Stomach (tissue), 9 donors: ENCODE data around the gene LOXHD1. TPM values are rescaled to one million over a fixed set of nuclear protein-coding genes. Genes with fewer than 3 reads are reported as not detected.

Source experiments
- DNase-seq, 2 donors: peaks; one replicate each; pipeline versions ENCODE4 v3.0.0 to v3.0.0-alpha.2; 2013 to 2019
- H3K27ac ChIP-seq, 5 donors: fragments of 200-600 bp in 4 of 5; sonication (generic) in 4 of 5; one replicate each; pipeline ENCODE4 v1.5.1; 2013 to 2019; ENCODE audit warnings: mild to moderate bottlenecking in 1 of 5, moderate library complexity in 1 of 5
- H3K27me3 ChIP-seq, 3 donors: fragments of 200-600 bp; sonication (generic); one replicate each; pipeline ENCODE4 v1.5.1; 2017 to 2019; ENCODE audit warnings: mixed run types in 1 of 3
- H3K36me3 ChIP-seq, 4 donors: fragments of 200-600 bp; sonication (generic); 1 replicate in 3 of 4; 2 replicates in 1 of 4; pipeline ENCODE4 v1.5.1; 2016 to 2019
- H3K4me1 ChIP-seq, 4 donors: fragments of 200-600 bp; sonication (generic); one replicate each; pipeline ENCODE4 v1.5.1; 2016 to 2019
- H3K4me3 ChIP-seq, 4 donors: fragments of 200-600 bp; sonication (generic) in 3 of 4; one replicate each; pipeline ENCODE4 v1.5.1; 2016 to 2019; ENCODE audit warnings: mild to moderate bottlenecking in 1 of 4
- H3K9me3 ChIP-seq, 4 donors: fragments of 200-600 bp; sonication (generic); one replicate each; pipeline ENCODE4 v1.5.1; 2016 to 2019
- EP300 ChIP-seq: sonication (generic); formaldehyde crosslinking; IDR thresholded peaks from one replicate; pipeline ENCODE4 v1.6.1; 2017; ENCODE audit warnings: antibody characterized with exemption
- POLR2A ChIP-seq, 4 donors: fragments of 450-650 bp; IDR thresholded peaks; one replicate each; pipeline ENCODE4 v1.6.1; 2016; ENCODE audit warnings: antibody characterized with exemption in 4 of 4, control low read depth in 2 of 4, mild to moderate bottlenecking in 1 of 4, moderate library complexity in 1 of 4
- POLR2AphosphoS5 ChIP-seq, 3 donors: sonication (generic); formaldehyde crosslinking; IDR thresholded peaks; one replicate each; pipeline ENCODE4 v1.6.1; 2016; ENCODE audit warnings: antibody characterized with exemption in 3 of 3
- WGBS, 5 donors: extraction: QIAGEN DNeasy Blood & Tissue Kit in 3 of 5; methylation state at CpG; one replicate each; pipeline versions ENCODE4 v1.1.5 to v1.1.7; 2013 to 2018; 5-methylcytosine and 5-hydroxymethylcytosine counted together
- intact Hi-C: fragments of 100-400 bp; cut with DNase I; formaldehyde crosslinking; loops from one replicate; pipeline ENCODE4 v1.15.1; 2023; ENCODE audit warnings: low total_unique reads
- polyA plus RNA-seq, 3 donors: library from polyadenylated mRNA; stranded (reverse); fragments of 200-250 nt; gene quantifications; one replicate each; pipeline ENCODE4 v1.2.3, GENCODE V29; 2013
- total RNA-seq, 5 donors: library from RNA; depleted of rRNA; stranded (reverse); fragments of >200 nt; gene quantifications; one replicate each; pipeline versions ENCODE4 v1.1.0 to v1.2.3, GENCODE V29; 2014 to 2016
- TF ChIP-seq, protein P1 (sequence below), 7 experiments: fragments of 450-650 bp in 4 of 7; fragments of 200-600 bp in 3 of 7; sonication (generic) in 3 of 7; IDR thresholded peaks; one replicate each; pipeline ENCODE4 v1.5.1; 2016 to 2019; ENCODE audit warnings: antibody characterized with exemption in 7 of 7, control low read depth in 2 of 7, mild to moderate bottlenecking in 1 of 7
- donor health status: healthy with polysubstance abuse.
- donor health status: Bipolar disorder and iron deficiency.
- donor health status: healthy.

Gene LOXHD1
- total and polyA plus RNA-seq, 8 donors: 0.03 to 1.3 (median 0.29) TPM; not detected in 4

DNA sequence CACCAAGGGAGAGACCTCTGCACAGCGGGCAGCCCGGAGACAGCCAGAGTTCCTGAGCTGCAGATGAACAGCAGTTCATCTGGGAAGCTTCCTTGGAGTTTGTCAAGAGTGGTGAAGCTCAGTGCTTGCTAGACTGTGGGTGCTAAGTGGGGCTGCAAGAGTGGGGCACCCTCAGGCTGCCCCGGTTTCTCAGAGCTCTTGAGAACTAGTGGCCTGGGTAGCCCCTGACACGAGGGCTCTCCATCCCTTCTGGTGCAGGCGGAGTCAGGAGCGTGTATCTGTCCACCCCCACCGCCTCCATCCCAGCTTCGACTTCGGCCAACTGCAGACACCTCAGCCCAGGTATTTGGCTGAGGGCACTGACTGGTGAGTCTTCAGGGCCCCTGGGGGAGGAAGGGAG, 222.0 kb downstream of the LOXHD1 start:
- Histone ChIP-seq H3K27ac (no peak overlapping the region), H3K9me3 (no peaks in the 10 kb centered on the region), H3K36me3 (no peaks in the 10 kb centered on the region), H3K4me3 (no peak overlapping the region), H3K4me1 (no peaks in the 10 kb centered on the region), H3K27me3 (peaks cover 0 to 10% (median 0%) of the 10 kb centered on the region in 3 donors)
- 82 to 90% (median 89%) methylated on average over 9 of the region's 9 CpGs for WGBS, 5 donors
- intact Hi-C loops: no loop called here
- no peak for DNase-seq
- TF ChIP-seq, protein P1, sequence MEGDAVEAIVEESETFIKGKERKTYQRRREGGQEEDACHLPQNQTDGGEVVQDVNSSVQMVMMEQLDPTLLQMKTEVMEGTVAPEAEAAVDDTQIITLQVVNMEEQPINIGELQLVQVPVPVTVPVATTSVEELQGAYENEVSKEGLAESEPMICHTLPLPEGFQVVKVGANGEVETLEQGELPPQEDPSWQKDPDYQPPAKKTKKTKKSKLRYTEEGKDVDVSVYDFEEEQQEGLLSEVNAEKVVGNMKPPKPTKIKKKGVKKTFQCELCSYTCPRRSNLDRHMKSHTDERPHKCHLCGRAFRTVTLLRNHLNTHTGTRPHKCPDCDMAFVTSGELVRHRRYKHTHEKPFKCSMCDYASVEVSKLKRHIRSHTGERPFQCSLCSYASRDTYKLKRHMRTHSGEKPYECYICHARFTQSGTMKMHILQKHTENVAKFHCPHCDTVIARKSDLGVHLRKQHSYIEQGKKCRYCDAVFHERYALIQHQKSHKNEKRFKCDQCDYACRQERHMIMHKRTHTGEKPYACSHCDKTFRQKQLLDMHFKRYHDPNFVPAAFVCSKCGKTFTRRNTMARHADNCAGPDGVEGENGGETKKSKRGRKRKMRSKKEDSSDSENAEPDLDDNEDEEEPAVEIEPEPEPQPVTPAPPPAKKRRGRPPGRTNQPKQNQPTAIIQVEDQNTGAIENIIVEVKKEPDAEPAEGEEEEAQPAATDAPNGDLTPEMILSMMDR (IDR thresholded peaks at IDR 0.05): no peak
- TF ChIP-seq EP300 (no peak), POLR2AphosphoS5 (IDR thresholded peaks at IDR 0.05) (no peak), POLR2A (IDR thresholded peaks at IDR 0.05) (no peak)

DNA sequence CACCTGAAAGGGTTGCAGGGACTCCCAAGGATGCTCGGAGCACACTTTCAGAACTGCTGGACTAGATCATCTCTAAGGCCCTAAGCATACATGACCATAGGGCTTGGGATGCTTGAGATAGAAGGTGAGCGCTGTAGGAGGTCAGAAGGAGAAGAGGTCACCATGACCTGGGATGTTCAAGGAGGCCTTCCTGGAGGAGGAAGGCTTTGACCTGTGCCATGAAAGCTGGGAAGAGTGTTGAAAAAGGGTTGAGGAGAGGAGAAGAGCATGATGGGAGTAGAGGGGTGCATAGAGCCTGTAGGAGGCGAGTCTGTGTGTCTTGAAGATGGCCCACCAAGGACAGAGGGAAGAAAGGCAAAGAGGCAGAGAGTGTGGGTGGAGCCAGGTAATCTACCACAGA, 222.4 kb downstream of the LOXHD1 start:
- Histone ChIP-seq H3K4me1 (no peaks in the 10 kb centered on the region), H3K4me3 (no peak overlapping the region), H3K27me3 (peaks cover 0 to 10% (median 0%) of the 10 kb centered on the region in 3 donors), H3K36me3 (no peaks in the 10 kb centered on the region), H3K9me3 (no peaks in the 10 kb centered on the region), H3K27ac (no peak overlapping the region)
- TF ChIP-seq, protein P1 (IDR thresholded peaks at IDR 0.05): no peak
- no peak for TF ChIP-seq POLR2AphosphoS5 (IDR thresholded peaks at IDR 0.05)
- TF ChIP-seq POLR2A (IDR thresholded peaks at IDR 0.05): no peak
- TF ChIP-seq EP300: no peak
- intact Hi-C loops: no loop called here
- WGBS, 5 donors: 82 to 94% (median 91%) methylated on average over 3 of the region's 3 CpGs
- no peak for DNase-seq

DNA sequence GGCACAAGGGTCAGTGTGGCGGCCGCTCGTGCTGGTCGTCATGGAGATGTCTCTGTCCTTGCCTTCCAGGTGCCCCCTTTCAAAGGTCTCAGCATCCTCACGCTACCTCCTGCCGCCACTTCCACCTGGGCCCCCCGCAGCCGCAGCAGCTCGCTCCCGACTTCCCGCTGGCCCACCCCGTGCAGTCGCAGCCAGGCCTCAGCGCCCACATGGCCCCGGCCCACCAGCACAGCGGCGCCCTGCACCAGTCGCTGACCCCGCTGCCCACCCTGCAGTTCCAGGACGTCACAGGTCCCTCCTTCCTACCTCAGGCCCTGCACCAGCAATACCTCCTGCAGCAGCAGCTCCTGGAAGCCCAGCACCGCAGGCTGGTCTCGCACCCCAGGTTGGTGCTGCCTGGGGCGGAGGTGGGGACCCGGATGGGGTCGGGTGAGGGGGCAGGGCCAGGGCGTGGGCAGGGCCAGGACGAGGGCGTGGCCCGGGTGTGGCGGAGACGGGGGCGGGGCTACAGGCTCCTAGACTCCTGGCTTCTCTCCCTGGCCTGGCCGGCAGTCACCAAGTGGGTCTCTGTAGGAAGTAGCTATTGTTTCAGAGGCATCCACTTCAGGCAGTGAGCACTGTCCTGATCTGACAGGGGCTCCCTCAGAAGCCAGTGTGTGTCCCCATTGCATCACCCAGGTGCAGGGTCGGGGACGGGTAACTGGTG, 223.7 kb downstream of the LOXHD1 start:
- intact Hi-C loops: no loop called here
- no peak overlapping the region for H3K27ac ChIP-seq
- no peak for DNase-seq
- no peaks in the 10 kb centered on the region for H3K9me3 ChIP-seq
- no peak overlapping the region for H3K4me3 ChIP-seq
- H3K4me1 ChIP-seq: no peaks in the 10 kb centered on the region
- H3K27me3 ChIP-seq: peaks cover 0 to 10% (median 0%) of the 10 kb centered on the region in 3 donors
- no peaks in the 10 kb centered on the region for H3K36me3 ChIP-seq
- TF ChIP-seq EP300: no peak
- TF ChIP-seq, protein P1 (IDR thresholded peaks at IDR 0.05): no peak
- TF ChIP-seq POLR2AphosphoS5 (IDR thresholded peaks at IDR 0.05): no peak
- TF ChIP-seq POLR2A (IDR thresholded peaks at IDR 0.05): no peak
- 62 to 75% (median 66%) methylated on average over 21 to 35 of the region's 35 CpGs for WGBS, 5 donors

DNA sequence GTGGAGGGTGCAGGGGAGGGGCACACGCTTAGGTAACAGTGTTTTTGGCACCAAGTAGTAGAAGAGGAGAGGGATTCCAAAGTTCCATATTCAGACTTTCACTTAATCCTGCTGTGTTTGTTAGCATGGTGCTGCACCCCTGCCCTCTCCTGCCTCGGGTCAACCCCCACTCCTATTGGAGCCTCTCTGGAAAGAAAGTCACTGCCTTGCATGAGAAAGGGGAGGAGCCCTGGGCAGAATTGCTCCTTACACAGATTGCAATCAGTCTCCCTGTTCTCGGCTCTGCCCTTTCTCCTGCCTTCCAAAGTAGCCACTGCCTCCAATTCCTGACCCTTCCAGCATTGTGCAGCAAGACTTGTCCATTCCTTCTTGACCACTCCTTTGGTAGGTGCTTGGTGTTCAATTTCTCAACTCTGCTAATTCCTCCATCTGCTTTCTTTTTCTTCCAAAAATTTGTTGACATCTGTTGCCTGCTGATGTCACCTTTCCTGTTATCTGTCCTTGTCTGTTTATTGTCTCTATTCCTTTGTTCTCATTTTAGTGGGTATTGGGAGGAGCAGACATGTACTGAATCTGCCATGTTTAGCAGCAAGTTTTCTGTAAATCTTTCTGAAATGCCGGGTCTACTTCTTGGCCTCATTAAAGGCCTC, 225.4 kb downstream of the LOXHD1 start:
- Histone ChIP-seq H3K4me1 (no peaks in the 10 kb centered on the region), H3K27ac (no peak overlapping the region), H3K27me3 (peaks cover 0 to 10% (median 0%) of the 10 kb centered on the region in 3 donors), H3K4me3 (no peak overlapping the region), H3K9me3 (no peaks in the 10 kb centered on the region), H3K36me3 (no peaks in the 10 kb centered on the region)
- TF ChIP-seq POLR2A (IDR thresholded peaks at IDR 0.05): no peak
- no peak for TF ChIP-seq EP300
- TF ChIP-seq POLR2AphosphoS5 (IDR thresholded peaks at IDR 0.05): no peak
- TF ChIP-seq, protein P1 (IDR thresholded peaks at IDR 0.05): no peak
- intact Hi-C loops: no loop called here
- WGBS, 5 donors: 44 to 54% (median 52%) methylated on average over 4 of the region's 4 CpGs
- no peak for DNase-seq
